Panc1 (cell line): ENCODE measurements around the gene UBL4A.

Experiments
- CTCF ChIP-seq: fragments of 450-650 bp; IDR thresholded peaks from 2 replicates; pipeline ENCODE4 v1.5.1; 2017; ENCODE audit warnings: mild to moderate bottlenecking
- POLR2AphosphoS5 ChIP-seq: IDR thresholded peaks from 2 replicates; pipeline ENCODE4 v1.6.1; 2012; ENCODE audit warnings: mild to moderate bottlenecking, low read depth, low read length, moderate library complexity
- TCF7L2 ChIP-seq: IDR thresholded peaks from 2 replicates; pipeline ENCODE4 v1.6.1; 2011; ENCODE audit warnings: mild to moderate bottlenecking, low read depth, low read length, inconsistent platforms
- TF ChIP-seq, protein P1 (sequence below), 2 experiments: IDR thresholded peaks; 2 replicates each; pipeline ENCODE4 v1.6.1; 2011 to 2012; ENCODE audit warnings: low read depth in 2 of 2, control low read depth in 1 of 2, low read length in 1 of 2, mild to moderate bottlenecking in 1 of 2, moderate library complexity in 1 of 2; ENCODE audit not compliant: insufficient read depth in 1 of 2

GRCh38 chrX:154530286-154530685 lies 43.9 kb upstream of the UBL4A start:
- TF ChIP-seq CTCF (no peak), POLR2AphosphoS5 (peak; percentile 29; the same call in 1 of the 2 replicates), TCF7L2 (no peak)
- TF ChIP-seq, protein P1, sequence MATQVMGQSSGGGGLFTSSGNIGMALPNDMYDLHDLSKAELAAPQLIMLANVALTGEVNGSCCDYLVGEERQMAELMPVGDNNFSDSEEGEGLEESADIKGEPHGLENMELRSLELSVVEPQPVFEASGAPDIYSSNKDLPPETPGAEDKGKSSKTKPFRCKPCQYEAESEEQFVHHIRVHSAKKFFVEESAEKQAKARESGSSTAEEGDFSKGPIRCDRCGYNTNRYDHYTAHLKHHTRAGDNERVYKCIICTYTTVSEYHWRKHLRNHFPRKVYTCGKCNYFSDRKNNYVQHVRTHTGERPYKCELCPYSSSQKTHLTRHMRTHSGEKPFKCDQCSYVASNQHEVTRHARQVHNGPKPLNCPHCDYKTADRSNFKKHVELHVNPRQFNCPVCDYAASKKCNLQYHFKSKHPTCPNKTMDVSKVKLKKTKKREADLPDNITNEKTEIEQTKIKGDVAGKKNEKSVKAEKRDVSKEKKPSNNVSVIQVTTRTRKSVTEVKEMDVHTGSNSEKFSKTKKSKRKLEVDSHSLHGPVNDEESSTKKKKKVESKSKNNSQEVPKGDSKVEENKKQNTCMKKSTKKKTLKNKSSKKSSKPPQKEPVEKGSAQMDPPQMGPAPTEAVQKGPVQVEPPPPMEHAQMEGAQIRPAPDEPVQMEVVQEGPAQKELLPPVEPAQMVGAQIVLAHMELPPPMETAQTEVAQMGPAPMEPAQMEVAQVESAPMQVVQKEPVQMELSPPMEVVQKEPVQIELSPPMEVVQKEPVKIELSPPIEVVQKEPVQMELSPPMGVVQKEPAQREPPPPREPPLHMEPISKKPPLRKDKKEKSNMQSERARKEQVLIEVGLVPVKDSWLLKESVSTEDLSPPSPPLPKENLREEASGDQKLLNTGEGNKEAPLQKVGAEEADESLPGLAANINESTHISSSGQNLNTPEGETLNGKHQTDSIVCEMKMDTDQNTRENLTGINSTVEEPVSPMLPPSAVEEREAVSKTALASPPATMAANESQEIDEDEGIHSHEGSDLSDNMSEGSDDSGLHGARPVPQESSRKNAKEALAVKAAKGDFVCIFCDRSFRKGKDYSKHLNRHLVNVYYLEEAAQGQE (IDR thresholded peaks at IDR 0.05; ENCODE audit: insufficient read depth in 1 of 2, low read depth in 2 of 2, low read length in 1 of 2): no peak
